Myocyte (in vitro differentiated cells): ENCODE measurements around the gene RAB17. TPM values are rescaled to one million over a fixed set of nuclear protein-coding genes. Genes with fewer than 3 reads are reported as not detected.

Source experiments
- DNase-seq: peaks from one replicate; pipeline ENCODE4 v3.0.0-alpha.2; 2012; ENCODE audit warnings: low read depth
- polyA plus RNA-seq: library from polyadenylated mRNA; unstranded; fragments of >200 nt; gene quantifications from one replicate; pipeline ENCODE4 v1.2.1, GENCODE V29; 2012; ENCODE audit warnings: missing spikeins
- total RNA-seq: library from RNA; depleted of rRNA; stranded (reverse); fragments of >200 nt; gene quantifications from 2 replicates; pipeline ENCODE4 v1.2.3, GENCODE V29; 2014

RAB17 gene
- total RNA-seq: 0.42 and 5.3 TPM in 2 replicates
- polyA plus RNA-seq: 4.3 TPM

GRCh38 chr2:237590272-237591140, at the start of gene RAB17:
Gene RAB17 (minus strand): TSS chr2:237590734. CDS start chr2:237586154, 4,580 bp downstream.
- DNase-seq: no peak

- DNase-seq: peak; percentile 71
Observed at GRCh38 chr2:237639836-237640220, 49.3 kb upstream of the RAB17 start.

GRCh38 chr2:237639052-237639835, 48.7 kb upstream of the RAB17 start:
- DNase-seq: peak; percentile 48

- DNase-seq: no peak
Observed at GRCh38 chr2:237638176-237638575, 47.6 kb upstream of the RAB17 start.

- DNase-seq: no peak
Observed at GRCh38 chr2:237637429-237638135, 47.0 kb upstream of the RAB17 start.

GRCh38 chr2:237636578-237636977, 46.0 kb upstream of the RAB17 start:
- no peak for DNase-seq

- DNase-seq: peak; percentile 93
Observed at GRCh38 chr2:237633061-237633561, 42.6 kb upstream of the RAB17 start.

- DNase-seq: no peak
Observed at GRCh38 chr2:237631801-237632585, 41.5 kb upstream of the RAB17 start.

- no peak for DNase-seq
Observed at GRCh38 chr2:237631007-237631785, 40.7 kb upstream of the RAB17 start.

- DNase-seq: peak; percentile 50
Observed at GRCh38 chr2:237630216-237631000, 39.9 kb upstream of the RAB17 start.

- peak; percentile 90 for DNase-seq
Observed at GRCh38 chr2:237629739-237630138, 39.2 kb upstream of the RAB17 start.

GRCh38 chr2:237629188-237629534, 38.6 kb upstream of the RAB17 start:
- DNase-seq: no peak

GRCh38 chr2:237628247-237629187, 38.0 kb upstream of the RAB17 start:
- DNase-seq: no peak

GRCh38 chr2:237627441-237628246, 37.1 kb upstream of the RAB17 start, which contains the start of gene LRRFIP1:
Gene LRRFIP1 (plus strand): TSS chr2:237627587. CDS start chr2:237627645, 58 bp downstream.
- DNase-seq: peak; percentile 72

GRCh38 chr2:237626813-237627440, 36.4 kb upstream of the RAB17 start:
- peak; percentile 18 for DNase-seq

- peak; percentile 81 for DNase-seq
Observed at GRCh38 chr2:237625777-237626176, 35.2 kb upstream of the RAB17 start.
